Measurements from ENCODE around the gene CCDC74B.
"Not testable (repeated sequence)": the region's sequence is repeated elsewhere in the genome, so short reads cannot be mapped to it uniquely, and the experiment has no call there.

The CCDC74B gene

GRCh38 chr2:130102597-130103363, 42.1 kb downstream of the CCDC74B start:
- not testable (repeated sequence) for DNase-seq (ENCODE audit: low spot score)

Data from SW480 (cell line).